ENCODE measurements around the gene HPSE2. TPM values are rescaled to one million over a fixed set of nuclear protein-coding genes. Genes with fewer than 3 reads are reported as not detected.

Gene HPSE2
- total RNA-seq, 2 donors from 2014 or later, result 0.34 TPM; not detected in 1

DNA sequence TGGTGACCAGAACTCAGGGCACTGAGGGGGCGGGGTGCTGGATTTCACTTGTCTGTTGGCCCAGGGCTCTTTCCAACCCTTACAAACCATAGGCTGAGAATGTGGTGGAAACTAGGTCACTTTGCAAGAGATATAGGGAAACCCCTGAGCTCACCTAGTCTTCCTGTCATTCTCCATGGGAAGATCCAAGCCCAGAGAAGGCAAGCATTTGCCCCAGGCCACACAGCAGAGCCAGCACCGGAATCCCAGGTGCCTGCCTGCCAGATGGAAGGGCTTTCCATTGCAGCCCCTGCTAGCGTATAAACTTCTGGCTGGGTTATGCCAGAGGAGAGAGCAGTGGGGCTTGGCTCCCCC, 821.1 kb downstream of the HPSE2 start:
- ATAC-seq (peak; percentile 10), DNase-seq (no peak)
- H3K36me3 Mint-ChIP-seq (ENCODE audit: low read depth), result peaks cover 3% of the 10 kb centered on the region
- H3K27ac Mint-ChIP-seq, result peak overlapping the region; percentile 86
- H3K4me3 Mint-ChIP-seq, result peak overlapping the region; percentile 95
- H3K9me3 ChIP-seq (ENCODE audit: control insufficient read depth, low read length, poor library complexity, severe bottlenecking), result no peaks in the 10 kb centered on the region
- peaks cover 15% of the 10 kb centered on the region for H3K4me1 Mint-ChIP-seq
- no peaks in the 10 kb centered on the region for H3K27me3 Mint-ChIP-seq

GRCh38 chr10:98411768-98412167, 823.9 kb downstream of the HPSE2 start:
- Mint-ChIP-seq H3K36me3 (ENCODE audit: low read depth) (no peaks in the 10 kb centered on the region), H3K4me3 (no peak overlapping the region), H3K4me1 (peaks cover 15% of the 10 kb centered on the region), H3K27ac (no peak overlapping the region), H3K27me3 (no peaks in the 10 kb centered on the region)
- no peak for ATAC-seq
- DNase-seq, result no peak
- no peaks in the 10 kb centered on the region for H3K9me3 ChIP-seq (ENCODE audit: control insufficient read depth, low read length, poor library complexity, severe bottlenecking)

- H3K9me3 ChIP-seq (ENCODE audit: control insufficient read depth, low read length, poor library complexity, severe bottlenecking), result no peaks in the 10 kb centered on the region
- DNase-seq (no peak), ATAC-seq (no peak)
- Mint-ChIP-seq H3K36me3 (ENCODE audit: low read depth) (no peaks in the 10 kb centered on the region), H3K4me1 (peaks cover 14% of the 10 kb centered on the region), H3K27me3 (no peaks in the 10 kb centered on the region), H3K27ac (no peak overlapping the region), H3K4me3 (no peak overlapping the region)
Observed at GRCh38 chr10:98411166-98411565, 824.5 kb downstream of the HPSE2 start.

- Mint-ChIP-seq H3K27ac (no peak overlapping the region), H3K4me1 (peaks cover 14% of the 10 kb centered on the region), H3K27me3 (no peaks in the 10 kb centered on the region), H3K36me3 (ENCODE audit: low read depth) (no peaks in the 10 kb centered on the region), H3K4me3 (no peak overlapping the region)
- ATAC-seq (no peak), DNase-seq (no peak)
- no peaks in the 10 kb centered on the region for H3K9me3 ChIP-seq (ENCODE audit: control insufficient read depth, low read length, poor library complexity, severe bottlenecking)
Observed at GRCh38 chr10:98410759-98411158, 824.9 kb downstream of the HPSE2 start.

GRCh38 chr10:98410135-98410743, 825.4 kb downstream of the HPSE2 start:
- H3K27ac Mint-ChIP-seq, result no peak overlapping the region
- no peaks in the 10 kb centered on the region for H3K27me3 Mint-ChIP-seq
- no peaks in the 10 kb centered on the region for H3K9me3 ChIP-seq (ENCODE audit: control insufficient read depth, low read length, poor library complexity, severe bottlenecking)
- DNase-seq (no peak), ATAC-seq (no peak)
- H3K4me3 Mint-ChIP-seq, result no peak overlapping the region
- H3K36me3 Mint-ChIP-seq (ENCODE audit: low read depth), result no peaks in the 10 kb centered on the region
- H3K4me1 Mint-ChIP-seq, result peaks cover 14% of the 10 kb centered on the region

DNA sequence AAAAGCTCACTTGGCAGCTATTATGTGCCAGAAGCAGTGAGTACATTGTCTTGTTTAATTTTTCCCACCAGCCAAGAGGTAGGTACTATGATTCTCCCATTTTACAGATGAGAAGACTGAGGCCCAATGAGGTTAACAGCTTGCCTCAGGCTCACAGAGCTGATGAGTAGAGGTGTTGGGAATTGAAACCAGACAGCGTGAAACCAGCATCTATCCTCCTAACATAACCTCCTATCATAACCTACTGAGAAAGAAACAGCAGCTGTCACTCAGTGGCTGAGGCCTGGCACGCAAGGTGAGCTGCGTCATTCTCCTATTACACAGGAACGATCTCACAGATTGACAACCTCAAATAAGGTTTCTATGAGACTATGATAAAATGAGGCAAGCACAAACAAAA, 826.9 kb downstream of the HPSE2 start:
- ATAC-seq (no peak), DNase-seq (no peak)
- no peaks in the 10 kb centered on the region for H3K9me3 ChIP-seq (ENCODE audit: control insufficient read depth, low read length, poor library complexity, severe bottlenecking)
- Mint-ChIP-seq H3K4me1 (peaks cover 4% of the 10 kb centered on the region), H3K4me3 (no peak overlapping the region), H3K27me3 (no peaks in the 10 kb centered on the region), H3K36me3 (ENCODE audit: low read depth) (no peaks in the 10 kb centered on the region), H3K27ac (no peak overlapping the region)

GRCh38 chr10:98407744-98408241, 827.9 kb downstream of the HPSE2 start:
- DNase-seq, result no peak
- peaks cover 7% of the 10 kb centered on the region for H3K4me1 Mint-ChIP-seq
- no peaks in the 10 kb centered on the region for H3K9me3 ChIP-seq (ENCODE audit: control insufficient read depth, low read length, poor library complexity, severe bottlenecking)
- no peak overlapping the region for H3K27ac Mint-ChIP-seq
- peaks cover under 1% of the 10 kb centered on the region for H3K36me3 Mint-ChIP-seq (ENCODE audit: low read depth)
- no peak overlapping the region for H3K4me3 Mint-ChIP-seq
- ATAC-seq, result no peak
- no peaks in the 10 kb centered on the region for H3K27me3 Mint-ChIP-seq

Other genes starting within 250 kb of the HPSE2 start
- gene CNNM1, start 93.5 kb upstream of the HPSE2 start, total RNA-seq, result under 1 TPM; 0.15 to 0.16 TPM
- gene GOT1, start 194.8 kb upstream of the HPSE2 start, total RNA-seq, result 1 to 10 TPM; 7.0 to 7.7 TPM